Karpas-422 (cell line): ENCODE results near the gene RFTN2. TPM values are rescaled to one million over a fixed set of nuclear protein-coding genes. Genes with fewer than 3 reads are reported as not detected.
"Not testable (repeated sequence)": the region's sequence is repeated elsewhere in the genome, so short reads cannot be mapped to it uniquely, and the experiment has no call there.

Experiments
- DNase-seq: peaks from one replicate; pipeline ENCODE4 v3.0.0-alpha.2; 2015
- H2AFZ ChIP-seq: fragments of 200-600 bp; sonication (generic); 2 replicates; pipeline ENCODE4 v1.6.1; 2014; ENCODE audit warnings: antibody characterized with exemption, low read length, mixed read lengths
- H3K27ac ChIP-seq: fragments of 200-600 bp; sonication (generic); 2 replicates; pipeline ENCODE4 v1.5.1; 2014; ENCODE audit warnings: mild to moderate bottlenecking, low read length, moderate library complexity
- H3K27me3 ChIP-seq: fragments of 200-600 bp; sonication (generic); 2 replicates; pipeline ENCODE4 v1.6.1; 2014; ENCODE audit warnings: low read length, mixed read lengths
- H3K36me3 ChIP-seq: fragments of 200-600 bp; sonication (generic); 2 replicates; pipeline ENCODE4 v1.6.1; 2014; ENCODE audit warnings: low read length, mixed read lengths; ENCODE audit not compliant: insufficient read depth
- H3K4me1 ChIP-seq: fragments of 200-600 bp; sonication (generic); 2 replicates; pipeline ENCODE4 v1.6.1; 2014; ENCODE audit warnings: mild to moderate bottlenecking, low read length, mixed read lengths
- H3K4me2 ChIP-seq: fragments of 200-600 bp; sonication (generic); 2 replicates; pipeline ENCODE4 v1.6.1; 2014; ENCODE audit warnings: low read length, low read depth, mild to moderate bottlenecking; ENCODE audit not compliant: poor library complexity, severe bottlenecking
- H3K4me3 ChIP-seq: fragments of 200-600 bp; sonication (generic); 2 replicates; pipeline ENCODE4 v1.5.1; 2014; ENCODE audit warnings: mild to moderate bottlenecking, antibody characterized with exemption, low read length, mixed read lengths
- H3K79me2 ChIP-seq: fragments of 200-600 bp; sonication (generic); 2 replicates; pipeline ENCODE4 v1.6.1; 2014; ENCODE audit warnings: mild to moderate bottlenecking, low read length, mixed read lengths
- H3K9ac ChIP-seq: fragments of 200-600 bp; sonication (generic); 2 replicates; pipeline ENCODE4 v1.6.0; 2014; ENCODE audit warnings: low read length
- H3K9me2 ChIP-seq: fragments of 200-600 bp; sonication (generic), shearing (Covaris generic); replicated peaks from 2 replicates; pipeline ENCODE4 v1.6.0; 2014; ENCODE audit warnings: mild to moderate bottlenecking, low read length, moderate library complexity; ENCODE audit not compliant: insufficient read depth
- H3K9me3 ChIP-seq: fragments of 300-700, 200-600 bp; sonication (generic); 2 replicates; pipeline ENCODE4 v1.6.1; 2014; ENCODE audit warnings: low read length, mixed read lengths
- H4K20me1 ChIP-seq: fragments of 200-600 bp; sonication (generic); 2 replicates; pipeline ENCODE4 v1.6.1; 2014; ENCODE audit warnings: mild to moderate bottlenecking, antibody characterized with exemption, low read length, low read depth; ENCODE audit not compliant: insufficient read depth
- total RNA-seq: library from RNA; depleted of rRNA; stranded (reverse); fragments of >200 nt; shearing (Covaris generic); gene quantifications from 2 replicates; pipeline ENCODE4 v1.2.3, GENCODE V29; 2014; ENCODE audit warnings: low replicate concordance

The RFTN2 gene
- total RNA-seq, 1 experiment from 2014 or later, result not detected

DNA sequence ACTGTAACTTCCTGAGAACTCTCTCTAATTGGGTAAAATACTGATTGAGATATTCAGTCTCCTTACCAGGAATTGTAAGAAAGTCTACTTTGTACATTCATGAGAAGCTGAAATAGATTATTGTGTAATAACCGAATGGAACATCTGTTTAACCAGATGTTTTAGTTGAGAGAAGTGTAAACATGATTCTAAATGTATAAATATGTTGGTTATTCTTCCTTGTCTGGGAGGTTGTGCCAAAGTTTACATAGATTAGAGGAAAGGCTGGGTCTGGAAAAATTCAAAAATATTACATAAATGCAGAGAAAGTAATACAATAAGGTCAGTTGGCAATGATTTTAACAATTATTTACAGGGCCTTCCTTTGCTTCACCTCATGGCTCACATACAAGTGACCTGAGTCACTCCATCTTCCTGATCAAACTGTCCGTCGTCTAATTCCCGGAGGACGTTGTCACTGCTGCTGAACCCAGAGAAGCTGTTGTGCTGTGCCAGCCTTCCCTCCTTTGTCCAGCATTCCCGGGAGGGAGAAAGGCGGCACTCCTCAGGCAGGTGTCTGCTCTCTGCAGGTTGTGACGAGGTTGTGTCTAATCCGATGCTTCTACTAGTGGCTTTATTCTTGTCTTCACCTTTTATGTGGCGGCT is 103.6 kb downstream of the RFTN2 start:
- no peak overlapping the region for H3K4me2 ChIP-seq
- no peaks in the 10 kb centered on the region for H3K9me2 ChIP-seq
- no peak overlapping the region for H3K4me3 ChIP-seq
- no peak overlapping the region for H2AFZ ChIP-seq
- no peak for DNase-seq
- H3K27ac ChIP-seq, result no peak overlapping the region
- H4K20me1 ChIP-seq, result peaks cover 2% of the 10 kb centered on the region; the same call in 1 of the 2 replicates
- no peak overlapping the region for H3K9ac ChIP-seq
- peaks cover 15% of the 10 kb centered on the region for H3K36me3 ChIP-seq
- no peaks in the 10 kb centered on the region for H3K79me2 ChIP-seq
- no peaks in the 10 kb centered on the region for H3K4me1 ChIP-seq
- H3K27me3 ChIP-seq, result no peaks in the 10 kb centered on the region
- H3K9me3 ChIP-seq, result no peaks in the 10 kb centered on the region

DNA sequence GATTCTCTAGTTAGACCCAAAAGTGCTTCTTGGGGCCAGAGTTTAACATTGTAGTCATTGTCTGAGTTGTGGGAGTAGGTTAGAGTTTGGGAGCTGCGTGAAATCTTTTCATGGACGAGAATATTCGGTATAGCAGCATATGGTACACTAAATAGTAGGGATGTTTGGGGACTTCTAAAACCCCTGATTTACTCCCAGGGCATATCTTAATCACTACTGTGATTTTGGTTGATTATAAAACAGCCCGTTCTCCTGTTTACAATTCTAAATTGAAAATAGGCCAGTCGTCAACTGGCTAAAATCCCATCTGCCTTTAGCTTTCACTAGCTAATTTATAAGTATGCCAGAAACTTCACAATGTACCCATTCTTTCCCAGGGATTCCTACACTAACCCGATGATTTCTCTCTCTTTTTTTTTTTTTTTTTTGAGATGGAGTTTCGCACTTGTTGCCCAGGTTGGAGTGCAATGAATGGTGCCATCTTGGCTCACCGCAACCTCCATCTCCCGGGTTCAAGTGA is 115.2 kb downstream of the RFTN2 start:
- no peak overlapping the region for H3K9ac ChIP-seq
- H4K20me1 ChIP-seq, result no peaks in the 10 kb centered on the region
- H3K9me2 ChIP-seq, result no peaks in the 10 kb centered on the region
- H3K4me1 ChIP-seq, result no peaks in the 10 kb centered on the region
- no peaks in the 10 kb centered on the region for H3K79me2 ChIP-seq
- peaks cover 28% of the 10 kb centered on the region for H3K36me3 ChIP-seq
- no peak overlapping the region for H2AFZ ChIP-seq
- H3K4me3 ChIP-seq, result no peak overlapping the region
- peak; percentile 9 for DNase-seq
- no peak overlapping the region for H3K4me2 ChIP-seq
- no peak overlapping the region for H3K27ac ChIP-seq
- H3K27me3 ChIP-seq, result no peaks in the 10 kb centered on the region
- H3K9me3 ChIP-seq, result no peaks in the 10 kb centered on the region

DNA sequence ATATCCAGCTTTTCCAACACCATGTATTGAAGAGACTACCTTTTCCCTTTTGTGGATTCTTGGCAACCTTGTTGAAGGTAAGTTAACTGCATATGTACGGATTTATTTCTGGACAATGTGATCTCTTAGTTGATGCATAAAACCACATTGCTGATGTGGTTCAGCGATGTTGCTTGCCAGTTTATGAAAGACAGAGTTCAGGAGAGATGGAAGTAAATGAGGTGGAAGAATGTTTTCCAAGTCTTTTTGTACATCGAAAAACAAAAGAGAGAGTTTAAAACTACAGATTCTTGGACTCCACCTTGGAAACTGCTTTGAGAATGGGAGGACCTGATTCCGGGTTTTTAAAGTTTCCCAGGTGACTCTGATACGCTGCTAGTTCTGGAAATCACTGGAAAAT is 115.7 kb downstream of the RFTN2 start:
- no peaks in the 10 kb centered on the region for H3K4me1 ChIP-seq
- no peaks in the 10 kb centered on the region for H4K20me1 ChIP-seq
- DNase-seq, result peak; percentile 27
- H3K9me2 ChIP-seq, result no peaks in the 10 kb centered on the region
- H3K79me2 ChIP-seq, result no peaks in the 10 kb centered on the region
- no peak overlapping the region for H3K4me2 ChIP-seq
- no peaks in the 10 kb centered on the region for H3K27me3 ChIP-seq
- no peak overlapping the region for H3K9ac ChIP-seq
- H3K4me3 ChIP-seq, result no peak overlapping the region
- peaks cover 28% of the 10 kb centered on the region for H3K36me3 ChIP-seq
- no peak overlapping the region for H2AFZ ChIP-seq
- no peaks in the 10 kb centered on the region for H3K9me3 ChIP-seq
- H3K27ac ChIP-seq, result no peak overlapping the region

DNA sequence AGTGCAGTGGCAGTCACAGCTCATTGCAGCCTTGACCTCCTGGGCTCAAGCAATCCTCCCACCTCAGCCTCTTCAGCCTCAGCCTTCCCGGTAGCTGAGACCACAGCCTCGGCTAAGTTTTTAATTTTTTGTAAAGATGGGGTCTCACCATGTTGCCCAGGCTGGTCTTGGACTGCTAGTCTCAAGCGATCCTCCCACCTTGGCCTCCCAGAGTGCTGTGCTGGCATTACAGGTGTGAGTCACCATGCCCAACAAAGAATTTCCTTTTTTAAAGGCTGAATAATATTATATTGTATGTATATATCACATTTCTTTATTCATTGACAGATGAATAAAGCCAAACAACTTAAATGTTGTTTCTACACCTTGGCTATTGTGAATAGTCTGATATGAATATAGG is 117.0 kb downstream of the RFTN2 start:
- no peak for DNase-seq
- H2AFZ ChIP-seq, result no peak overlapping the region
- H3K27me3 ChIP-seq, result no peaks in the 10 kb centered on the region
- peaks cover 33% of the 10 kb centered on the region for H3K36me3 ChIP-seq
- no peak overlapping the region for H3K4me2 ChIP-seq
- no peaks in the 10 kb centered on the region for H3K79me2 ChIP-seq
- no peaks in the 10 kb centered on the region for H3K9me3 ChIP-seq
- no peak overlapping the region for H3K27ac ChIP-seq
- no peaks in the 10 kb centered on the region for H3K9me2 ChIP-seq
- no peaks in the 10 kb centered on the region for H3K4me1 ChIP-seq
- no peak overlapping the region for H3K4me3 ChIP-seq
- H4K20me1 ChIP-seq, result no peaks in the 10 kb centered on the region
- no peak overlapping the region for H3K9ac ChIP-seq

DNA sequence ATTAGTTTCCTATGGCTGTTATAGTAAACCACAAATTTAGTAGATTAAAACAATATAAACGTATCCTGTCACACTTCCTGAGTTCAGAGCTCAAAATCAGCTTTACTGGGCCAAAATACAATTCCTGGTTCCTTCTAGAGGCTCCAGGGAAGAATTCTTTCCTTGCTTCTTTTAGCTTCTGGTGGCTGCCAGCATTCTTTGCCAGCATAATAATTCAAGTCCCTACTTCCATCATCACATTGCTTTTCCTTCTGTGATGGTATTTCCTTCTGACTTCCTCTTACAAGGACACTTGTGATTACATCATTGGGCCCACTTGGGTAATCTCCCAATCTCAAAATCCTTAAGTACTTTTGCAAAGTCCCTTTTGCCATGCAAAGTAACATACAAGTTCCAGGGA is 118.9 kb downstream of the RFTN2 start:
- Histone ChIP-seq H2AFZ (no peak overlapping the region), H3K9me3 (no peaks in the 10 kb centered on the region), H3K27me3 (no peaks in the 10 kb centered on the region), H3K4me1 (no peaks in the 10 kb centered on the region), H3K9me2 (no peaks in the 10 kb centered on the region), H3K9ac (no peak overlapping the region), H3K4me2 (no peak overlapping the region), H3K36me3 (peaks cover 38% of the 10 kb centered on the region), H3K4me3 (no peak overlapping the region), H4K20me1 (no peaks in the 10 kb centered on the region), H3K27ac (no peak overlapping the region), H3K79me2 (no peaks in the 10 kb centered on the region)
- DNase-seq, result no peak

DNA sequence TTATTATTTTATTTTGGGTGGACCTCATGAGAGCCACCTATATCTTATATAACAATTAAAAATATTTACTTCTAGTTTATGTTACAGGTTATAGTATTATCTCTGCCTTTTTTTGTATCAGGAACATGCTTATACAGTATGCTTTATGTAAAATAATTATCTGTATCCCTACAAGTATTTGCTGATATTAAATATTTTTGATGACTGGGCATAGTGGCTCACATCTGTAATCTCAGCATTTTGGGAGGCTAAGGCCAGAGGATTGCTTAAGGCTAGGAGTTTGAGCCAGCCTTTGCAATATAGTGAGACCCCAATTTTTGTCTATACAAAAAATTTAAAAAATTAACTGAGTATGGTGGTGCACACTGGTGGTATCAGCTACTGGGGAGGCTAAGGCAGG is 119.9 kb downstream of the RFTN2 start:
- Histone ChIP-seq H3K27ac (no peak overlapping the region), H3K9me2 (no peaks in the 10 kb centered on the region), H3K4me2 (no peak overlapping the region), H4K20me1 (no peaks in the 10 kb centered on the region), H3K4me1 (no peaks in the 10 kb centered on the region), H3K4me3 (no peak overlapping the region), H3K79me2 (no peaks in the 10 kb centered on the region), H2AFZ (no peak overlapping the region), H3K36me3 (peaks cover 43% of the 10 kb centered on the region), H3K9ac (no peak overlapping the region), H3K27me3 (no peaks in the 10 kb centered on the region), H3K9me3 (no peaks in the 10 kb centered on the region)
- DNase-seq, result peak; percentile 10

DNA sequence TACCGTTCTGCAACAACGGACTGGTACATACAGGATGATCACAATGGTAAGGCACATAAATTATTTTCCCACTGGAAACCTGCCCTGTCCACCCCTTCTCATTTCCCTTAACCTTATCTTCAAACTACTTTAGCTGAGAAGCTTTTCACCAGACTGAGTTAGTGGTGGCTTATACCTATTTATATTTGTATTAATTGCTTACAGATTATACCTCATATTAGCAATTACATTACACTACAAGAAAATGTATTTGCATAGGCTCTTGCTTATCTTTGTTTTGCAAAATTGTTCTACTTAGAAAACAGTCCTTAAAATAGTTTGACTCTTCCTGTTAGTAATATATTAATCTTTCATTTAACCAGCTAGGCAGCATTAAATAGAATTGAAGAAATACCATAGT is 124.1 kb downstream of the RFTN2 start:
- not testable (repeated sequence) for H3K4me2 ChIP-seq, H2AFZ ChIP-seq, H3K27ac ChIP-seq, H3K9ac ChIP-seq, H4K20me1 ChIP-seq, H3K9me2 ChIP-seq, DNase-seq, H3K4me1 ChIP-seq, H3K9me3 ChIP-seq, H3K27me3 ChIP-seq, H3K4me3 ChIP-seq
- Histone ChIP-seq H3K36me3 (peaks cover 39% of the 10 kb centered on the region; the same call in 1 of the 2 replicates), H3K79me2 (peaks cover 26% of the 10 kb centered on the region)

DNA sequence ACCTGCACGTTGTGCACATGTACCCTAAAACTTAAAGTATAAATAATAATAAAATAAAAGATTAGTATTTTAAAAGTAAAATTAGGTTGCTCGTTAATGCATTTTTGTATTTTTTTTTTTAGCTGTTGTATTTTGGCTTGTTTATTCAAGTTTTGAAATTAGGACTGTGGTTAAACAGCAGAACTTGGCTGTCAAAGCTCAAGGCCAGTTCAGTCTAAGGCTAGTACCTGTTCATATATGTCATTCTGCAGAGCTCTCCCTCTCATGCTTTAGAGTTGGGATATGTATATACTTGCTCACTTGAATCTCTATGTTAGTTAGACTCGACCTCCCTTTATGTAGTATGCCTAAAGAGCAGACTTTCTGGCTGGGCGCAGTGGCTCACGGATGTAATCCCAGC is 126.8 kb downstream of the RFTN2 start:
- no peaks in the 10 kb centered on the region for H3K9me2 ChIP-seq
- H4K20me1 ChIP-seq, result no peaks in the 10 kb centered on the region
- H3K4me1 ChIP-seq, result no peaks in the 10 kb centered on the region
- no peak for DNase-seq
- H3K27ac ChIP-seq, result no peak overlapping the region
- no peak overlapping the region for H2AFZ ChIP-seq
- H3K4me2 ChIP-seq, result no peak overlapping the region
- no peaks in the 10 kb centered on the region for H3K9me3 ChIP-seq
- H3K79me2 ChIP-seq, result peaks cover 42% of the 10 kb centered on the region
- H3K4me3 ChIP-seq, result no peak overlapping the region
- H3K36me3 ChIP-seq, result peaks cover 39% of the 10 kb centered on the region
- H3K27me3 ChIP-seq, result no peaks in the 10 kb centered on the region
- H3K9ac ChIP-seq, result no peak overlapping the region
